Bronchial epithelial cell (primary cell): ENCODE results near the gene KL. TPM values are rescaled to one million over a fixed set of nuclear protein-coding genes. Genes with fewer than 3 reads are reported as not detected.

Source experiments
- DNase-seq: peaks from one replicate; pipeline ENCODE4 v3.0.0-alpha.2; 2010; ENCODE audit warnings: low read depth
- FAIRE-seq: peaks from 2 replicates; lab custom pipeline; 2011; peaks lifted over from hg19 to GRCh38; lab: Jason Lieb, UNC
- H3K27me3 ChIP-seq: 2 replicates; pipeline ENCODE4 v1.5.1; 2011; ENCODE audit warnings: low read length; ENCODE audit not compliant: control insufficient read depth, insufficient read depth
- H3K36me3 ChIP-seq: 2 replicates; pipeline ENCODE4 v1.5.1; 2011; ENCODE audit warnings: low read length; ENCODE audit not compliant: control insufficient read depth, insufficient read depth
- H3K4me3 ChIP-seq: 2 replicates; pipeline ENCODE4 v1.5.1; 2011; ENCODE audit warnings: mild to moderate bottlenecking, low read depth, low read length, control low read depth
- CTCF ChIP-seq: IDR thresholded peaks from 2 replicates; pipeline ENCODE4 v1.5.1; 2011; ENCODE audit warnings: mild to moderate bottlenecking, moderate library complexity, low read length, control low read depth, inconsistent platforms; ENCODE audit not compliant: insufficient read depth, severe bottlenecking
- total RNA-seq: library from RNA; depleted of rRNA; stranded (reverse); fragments of >200 nt; gene quantifications from 2 replicates; pipeline ENCODE4 v1.2.1, GENCODE V29; 2014

Gene KL
- total RNA-seq = not detected in 2 replicates

GRCh38 chr13:33016414-33017322, at the start of gene KL:
Gene KL (plus strand): TSS chr13:33016423. CDS start chr13:33016441, 18 bp downstream.
- Histone ChIP-seq H3K27me3 (peaks cover 20% of the 10 kb centered on the region), H3K4me3 (peak within 1 kb of the TSS; percentile 25), H3K36me3 (no peaks in the 10 kb centered on the region)
- no peak for TF ChIP-seq CTCF
- DNase-seq (no peak), FAIRE-seq (no peak)

- Histone ChIP-seq H3K36me3 (no peaks in the 10 kb centered on the region), H3K4me3 (no peak overlapping the region), H3K27me3 (peaks cover 1% of the 10 kb centered on the region)
- TF ChIP-seq CTCF = no peak
- FAIRE-seq = no peak
- DNase-seq = no peak
Observed at GRCh38 chr13:32967584-32968182, 48.5 kb upstream of the KL start.

- no peak for TF ChIP-seq CTCF
- H3K27me3 ChIP-seq = peaks cover 1% of the 10 kb centered on the region
- no peak overlapping the region for H3K4me3 ChIP-seq
- DNase-seq (no peak), FAIRE-seq (no peak)
- H3K36me3 ChIP-seq = no peaks in the 10 kb centered on the region
Observed at GRCh38 chr13:32968316-32968715, 47.9 kb upstream of the KL start.

- DNase-seq (no peak), FAIRE-seq (no peak)
- Histone ChIP-seq H3K4me3 (no peak overlapping the region), H3K27me3 (peaks cover 1% of the 10 kb centered on the region), H3K36me3 (no peaks in the 10 kb centered on the region)
- TF ChIP-seq CTCF = no peak
Observed at GRCh38 chr13:32968793-32969192, 47.4 kb upstream of the KL start.

GRCh38 chr13:32969516-32969941, 46.7 kb upstream of the KL start:
- no peaks in the 10 kb centered on the region for H3K36me3 ChIP-seq
- FAIRE-seq = no peak
- TF ChIP-seq CTCF = no peak
- no peak overlapping the region for H3K4me3 ChIP-seq
- DNase-seq = no peak
- peaks cover 1% of the 10 kb centered on the region for H3K27me3 ChIP-seq
